Suprapubic skin (tissue), 4 donors: ENCODE results near the gene GAST.

Experiments
- CTCF ChIP-seq, 2 donors: fragments of 200-600 bp in 1 of 2; fragments of 450-650 bp in 1 of 2; sonication (generic) in 1 of 2; IDR thresholded peaks; one replicate each; pipeline ENCODE4 v1.5.1; 2016 to 2019; ENCODE audit warnings: antibody characterized with exemption in 2 of 2, mild to moderate bottlenecking in 1 of 2, moderate library complexity in 1 of 2
- POLR2A ChIP-seq, 2 donors: fragments of 450-650 bp; IDR thresholded peaks; one replicate each; pipeline ENCODE4 v1.6.1; 2017; ENCODE audit warnings: antibody characterized with exemption in 2 of 2, mild to moderate bottlenecking in 2 of 2, moderate library complexity in 2 of 2
- POLR2AphosphoS5 ChIP-seq, 3 donors: sonication (generic); formaldehyde crosslinking; IDR thresholded peaks; one replicate each; pipeline ENCODE4 v1.6.1; 2017; ENCODE audit warnings: antibody characterized with exemption in 3 of 3

- TF ChIP-seq POLR2A (IDR thresholded peaks at IDR 0.05), result no peak
- no peak for TF ChIP-seq CTCF (IDR thresholded peaks at IDR 0.05)
- no peak for TF ChIP-seq POLR2AphosphoS5 (IDR thresholded peaks at IDR 0.05)
These were observed 12.4 kb downstream of the GAST start for GRCh38 chr17:41724476-41725050.
